C4-2B (cell line): ENCODE data around the gene RSL1D1.

ENCODE experiments used
- CTCF ChIP-seq: fragments of 450-650 bp; conservative IDR thresholded peaks from 2 replicates; pipeline ENCODE4 v1.5.1; 2017; ENCODE audit warnings: mild to moderate bottlenecking
- ZFX ChIP-seq: fragments of 450-650 bp; IDR thresholded peaks from 2 replicates; pipeline ENCODE4 v1.6.1; 2017

- no peak for TF ChIP-seq CTCF
- no peak for TF ChIP-seq ZFX
These were observed 26.0 kb upstream of the RSL1D1 start for GRCh38 chr16:11877374-11877773.
